Measurements from ENCODE around the gene CARD8.
"Not testable (repeated sequence)": the region's sequence is repeated elsewhere in the genome, so short reads cannot be mapped to it uniquely, and the experiment has no call there.

CARD8 gene

DNA sequence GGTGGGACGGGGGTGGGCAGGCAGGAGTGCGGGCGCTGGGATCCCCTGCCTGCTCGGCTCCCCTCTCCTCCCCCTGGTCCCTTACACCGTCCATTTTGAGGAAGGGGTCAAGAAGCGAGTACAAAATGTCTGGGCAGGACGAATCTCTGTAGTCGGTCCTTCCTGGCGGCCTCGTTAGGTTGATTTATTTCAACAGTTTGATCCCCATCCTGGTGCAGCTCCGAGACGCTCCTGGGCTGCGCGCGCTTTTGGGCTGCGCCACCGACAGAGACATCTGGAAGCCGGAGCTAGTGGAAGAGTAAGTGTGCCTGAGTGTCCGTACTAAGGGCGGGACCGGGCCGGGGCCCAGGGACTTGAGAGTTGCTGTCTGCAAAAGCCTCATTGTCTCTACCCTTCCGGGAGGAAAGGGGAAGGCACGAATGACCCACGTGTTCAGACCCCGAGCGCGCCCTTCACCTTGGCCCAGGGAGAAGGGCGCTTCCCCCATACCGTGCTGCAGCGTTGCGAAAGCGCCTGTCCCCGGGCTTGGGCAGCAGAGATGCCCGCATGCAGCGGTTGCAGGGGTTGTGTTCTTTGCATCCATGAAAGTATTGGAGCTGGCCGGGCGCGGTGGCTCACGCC lies 15.9 kb upstream of the CARD8 start:
- intact Hi-C loops (cut with DNase I), result no loop called here
- peak in 7 of 10 donors; percentile 20 to 89 (median 41) for DNase-seq

DNA sequence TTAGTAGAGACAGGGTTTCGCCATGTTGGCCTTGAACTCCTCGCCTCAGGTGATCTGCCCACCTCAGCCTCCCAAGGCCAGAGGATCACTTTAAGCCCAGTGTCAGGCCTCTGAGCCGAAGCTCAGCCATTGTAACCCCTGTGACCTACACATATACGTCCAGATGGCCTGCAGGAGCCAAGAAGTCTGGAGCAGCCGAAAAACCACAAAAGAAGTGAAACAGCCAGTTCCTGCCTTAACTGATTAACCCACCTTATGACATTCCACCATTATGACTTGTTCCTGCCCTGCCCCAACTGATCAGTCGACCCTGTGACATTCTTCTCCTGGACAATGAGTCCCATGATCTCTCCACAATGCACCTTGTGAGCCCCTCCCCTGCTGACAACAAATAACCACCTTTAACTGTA lies 13.9 kb upstream of the CARD8 start:
- intact Hi-C loops (cut with DNase I), result loop anchor here (10.0 kb wide), 1 partner anchor 315 kb away; no protein-coding TSS in a partner anchor
- DNase-seq, result not testable (repeated sequence)

DNA sequence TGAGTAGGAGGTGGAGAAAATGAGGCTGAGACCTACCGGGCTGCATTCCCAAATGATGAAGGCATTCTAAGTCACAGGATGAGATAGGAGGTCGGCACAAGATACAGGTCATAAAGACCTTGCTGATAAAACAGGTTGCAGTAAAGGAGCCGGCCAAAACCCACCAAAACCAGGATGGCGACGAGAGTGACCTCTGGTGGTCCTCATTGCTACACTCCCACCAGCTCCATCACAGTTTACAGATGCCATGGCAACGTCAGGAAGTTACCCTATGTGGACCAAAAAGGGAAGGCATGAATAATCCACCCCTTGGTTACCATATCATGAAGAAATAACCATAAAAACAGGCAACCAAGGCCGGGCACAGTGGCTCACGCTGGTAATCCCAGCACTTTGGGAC lies 9.6 kb upstream of the CARD8 start:
- intact Hi-C loops (cut with DNase I), result loop anchor here (10.0 kb wide), 1 partner anchor 319 kb away; no protein-coding TSS in a partner anchor
- not testable (repeated sequence) for DNase-seq

DNA sequence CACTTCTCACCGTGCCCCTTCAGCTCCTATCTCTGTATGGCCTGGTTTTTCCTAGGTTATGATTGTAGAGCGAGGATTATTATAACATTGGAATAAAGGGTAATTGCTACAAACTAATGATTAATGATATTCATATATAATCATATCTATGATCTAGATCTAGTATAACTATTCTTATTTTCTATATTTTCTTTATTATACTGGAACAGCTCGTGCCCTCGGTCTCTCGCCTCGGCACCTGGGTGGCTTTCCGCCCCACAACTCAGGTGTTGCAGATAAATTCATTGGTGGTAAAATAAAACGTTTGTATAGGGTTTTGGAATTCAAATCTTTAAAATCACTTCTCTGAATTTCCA lies 4.6 kb upstream of the CARD8 start:
- intact Hi-C loops (cut with DNase I), result loop anchor here (10.0 kb wide), 1 partner anchor 324 kb away; no protein-coding TSS in a partner anchor
- not testable (repeated sequence) for DNase-seq

DNA sequence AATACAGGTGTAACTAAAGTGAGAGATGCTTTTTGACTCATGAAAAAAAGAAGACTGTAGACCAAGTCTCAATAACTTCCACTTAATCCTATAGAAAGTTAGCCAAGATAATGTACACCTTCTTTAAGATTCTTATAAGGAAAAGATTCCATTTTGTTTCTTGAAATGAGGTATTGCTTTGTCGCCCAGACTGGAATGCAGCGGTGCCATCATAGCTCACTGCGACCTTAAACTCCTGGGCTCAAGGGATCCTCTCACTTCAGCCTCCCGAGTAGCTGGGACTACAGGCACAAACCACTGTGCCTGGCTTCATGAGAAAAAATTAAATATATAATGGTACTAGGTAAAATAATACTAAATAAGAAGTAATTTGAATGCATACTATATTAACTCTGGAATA lies 3.3 kb upstream of the CARD8 start:
- intact Hi-C loops (cut with DNase I), result loop anchor here (10.0 kb wide), 2 partner anchors 54 to 84 kb away; partner anchors contain the start of genes LIG1 and ZSWIM9
- not testable (repeated sequence) for DNase-seq

DNA sequence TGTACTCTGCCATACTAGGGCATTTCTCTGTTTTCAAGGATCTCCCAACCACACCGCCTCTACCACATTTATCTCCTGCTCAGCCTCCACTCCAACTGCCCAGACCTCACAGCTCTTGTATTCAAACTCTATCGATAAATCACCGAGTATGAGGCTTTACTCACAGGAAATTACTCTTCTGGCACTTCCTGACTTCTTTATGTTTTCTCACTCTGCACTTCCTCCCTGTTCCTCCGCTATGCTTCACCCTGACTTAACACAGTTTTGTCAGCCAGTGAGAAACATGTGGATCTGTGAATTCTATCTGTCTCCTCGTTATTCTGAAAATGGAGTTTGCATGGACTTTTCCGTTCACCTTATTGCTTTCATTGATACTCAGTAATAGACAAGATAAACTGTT lies 2.6 kb upstream of the CARD8 start:
- no peak for DNase-seq
- intact Hi-C loops (cut with DNase I), result loop anchor here (10.0 kb wide), 2 partner anchors 54 to 84 kb away; partner anchors contain the start of genes LIG1 and ZSWIM9

DNA sequence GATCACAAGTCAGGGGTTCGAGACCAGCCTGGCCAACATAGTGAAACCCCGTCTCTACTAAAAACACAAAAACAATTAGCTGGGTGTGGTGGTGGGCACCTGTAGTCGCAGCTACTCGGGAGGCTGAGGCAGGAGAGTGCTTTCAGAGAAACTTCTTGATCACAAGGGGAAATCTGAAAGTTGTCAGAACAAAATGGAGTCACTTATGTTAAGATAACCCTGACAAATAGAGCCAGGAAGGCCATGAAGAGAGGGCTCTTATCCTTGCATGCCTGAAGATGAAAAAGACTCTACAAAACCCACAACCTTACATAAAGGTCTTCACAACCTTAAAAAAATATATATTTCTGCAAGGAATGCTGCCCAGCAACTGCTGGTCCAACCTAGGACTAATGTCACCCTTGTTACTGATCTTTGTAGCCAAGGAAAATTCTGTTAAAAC lies 1.2 kb downstream of the CARD8 start:
- DNase-seq, result no peak

DNA sequence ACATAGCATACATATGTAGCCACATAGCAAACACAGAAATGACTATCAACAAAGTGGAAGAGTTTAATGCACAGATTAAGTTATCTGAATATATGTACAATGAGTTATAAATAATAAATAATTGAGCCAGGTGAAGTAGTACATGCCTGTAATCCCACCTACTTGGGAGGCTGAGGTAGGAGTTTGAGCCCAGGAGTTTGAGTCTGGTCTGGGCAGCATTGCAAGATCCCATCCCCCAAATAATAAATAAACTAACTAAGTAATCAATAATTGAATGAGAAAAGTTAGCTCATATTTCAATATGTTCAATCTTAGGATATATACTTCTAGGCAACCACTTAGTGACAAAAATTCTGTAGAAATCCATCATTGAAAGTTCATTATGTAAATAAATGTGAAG lies 1.7 kb downstream of the CARD8 start:
- intact Hi-C loops (cut with DNase I), result loop anchor here (10.0 kb wide), 2 partner anchors 49 to 79 kb away; partner anchors contain the start of genes LIG1 and ZSWIM9
- no peak for DNase-seq

More for the DNA sequence above, 1.2 kb downstream of the CARD8 start:
- intact Hi-C loops (cut with DNase I), result loop anchor here (10.0 kb wide), 2 partner anchors 50 to 80 kb away; partner anchors contain the start of genes LIG1 and ZSWIM9

DNA sequence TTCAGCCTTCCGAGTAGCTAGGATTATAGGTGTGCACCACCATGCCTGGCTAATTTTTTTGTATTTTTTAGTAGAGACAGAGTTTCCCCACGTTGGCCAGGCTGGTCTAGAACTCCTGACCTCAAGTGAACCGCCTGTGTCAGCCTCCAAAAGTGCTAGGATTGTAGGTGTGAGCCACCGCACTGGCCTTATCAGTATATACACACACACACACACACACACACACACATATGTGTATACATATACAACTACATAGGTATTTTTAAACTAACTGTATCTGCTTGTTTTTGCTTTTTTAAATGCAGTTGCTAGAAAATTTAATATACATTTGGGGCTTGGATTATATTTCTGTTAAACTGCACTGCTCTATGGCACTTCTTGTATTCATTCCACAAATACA lies 3.1 kb downstream of the CARD8 start:
- intact Hi-C loops (cut with DNase I), result loop anchor here (10.0 kb wide), 2 partner anchors 48 to 78 kb away; partner anchors contain the start of genes LIG1 and ZSWIM9
- no peak for DNase-seq

DNA sequence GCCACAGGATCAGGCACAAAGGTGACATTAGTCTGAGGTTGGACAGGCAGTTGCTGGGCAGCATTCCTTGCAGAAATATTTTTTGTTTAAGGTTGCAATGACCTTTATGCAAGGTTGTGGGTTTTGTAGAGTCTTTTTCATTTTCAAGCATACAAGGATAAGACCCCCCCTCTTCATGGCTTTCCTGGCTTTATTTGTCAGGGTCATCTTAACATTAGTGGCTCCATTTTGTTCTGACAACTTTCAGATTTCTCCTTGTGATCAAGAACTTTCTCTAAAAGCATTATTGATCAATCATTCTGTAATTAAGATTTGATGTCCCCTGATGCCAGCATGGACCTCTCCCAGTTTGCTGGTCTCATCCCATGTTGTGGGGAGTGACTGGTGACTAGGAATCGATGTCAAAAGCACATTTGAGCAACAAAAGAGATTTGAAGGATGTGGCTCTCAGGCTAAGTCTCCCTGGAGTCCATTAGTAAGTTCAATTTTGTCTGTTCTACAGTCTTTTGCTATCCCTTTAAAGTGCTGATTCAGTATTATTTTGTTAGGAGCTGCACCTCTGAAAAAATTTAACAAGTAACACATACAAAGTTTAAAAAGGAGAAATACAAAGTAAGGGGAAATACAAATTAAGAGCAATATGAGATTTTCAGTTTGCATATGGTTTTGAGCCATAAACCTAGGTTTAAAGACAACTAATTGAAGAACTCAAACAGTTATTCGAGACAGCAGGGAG lies 5.3 kb downstream of the CARD8 start:
- intact Hi-C loops (cut with DNase I), result loop anchor here (10.0 kb wide), 2 partner anchors 46 to 76 kb away; partner anchors contain the start of genes LIG1 and ZSWIM9
- no peak for DNase-seq

DNA sequence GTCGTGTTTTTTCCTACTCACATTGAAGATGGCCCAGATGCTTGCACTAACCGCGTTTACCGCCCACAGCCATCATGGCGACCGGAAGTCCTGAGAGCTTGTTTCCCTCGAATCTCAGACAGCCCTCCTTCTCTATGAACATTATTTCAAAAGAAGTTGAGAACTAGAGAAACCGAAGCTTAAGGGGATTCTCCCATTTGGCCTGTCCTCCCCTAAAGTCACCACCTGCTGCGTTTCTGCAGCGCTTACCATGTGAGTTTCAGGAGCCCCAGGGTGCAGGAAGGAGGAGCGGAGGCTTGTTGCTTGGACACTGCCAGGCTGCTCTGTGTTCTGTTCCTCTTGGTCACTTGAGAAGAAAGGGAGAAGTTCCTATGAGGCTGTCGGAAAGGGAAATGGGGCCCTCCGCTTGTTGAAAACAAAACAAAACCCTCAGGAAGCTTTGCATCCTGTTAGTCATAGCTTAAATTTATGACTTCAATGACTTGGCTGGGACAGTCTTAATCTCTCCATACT lies 6.2 kb downstream of the CARD8 start:
- DNase-seq, result no peak
- intact Hi-C loops (cut with DNase I), result loop anchor here (10.0 kb wide), 2 partner anchors 45 to 75 kb away; partner anchors contain the start of genes LIG1 and ZSWIM9

DNA sequence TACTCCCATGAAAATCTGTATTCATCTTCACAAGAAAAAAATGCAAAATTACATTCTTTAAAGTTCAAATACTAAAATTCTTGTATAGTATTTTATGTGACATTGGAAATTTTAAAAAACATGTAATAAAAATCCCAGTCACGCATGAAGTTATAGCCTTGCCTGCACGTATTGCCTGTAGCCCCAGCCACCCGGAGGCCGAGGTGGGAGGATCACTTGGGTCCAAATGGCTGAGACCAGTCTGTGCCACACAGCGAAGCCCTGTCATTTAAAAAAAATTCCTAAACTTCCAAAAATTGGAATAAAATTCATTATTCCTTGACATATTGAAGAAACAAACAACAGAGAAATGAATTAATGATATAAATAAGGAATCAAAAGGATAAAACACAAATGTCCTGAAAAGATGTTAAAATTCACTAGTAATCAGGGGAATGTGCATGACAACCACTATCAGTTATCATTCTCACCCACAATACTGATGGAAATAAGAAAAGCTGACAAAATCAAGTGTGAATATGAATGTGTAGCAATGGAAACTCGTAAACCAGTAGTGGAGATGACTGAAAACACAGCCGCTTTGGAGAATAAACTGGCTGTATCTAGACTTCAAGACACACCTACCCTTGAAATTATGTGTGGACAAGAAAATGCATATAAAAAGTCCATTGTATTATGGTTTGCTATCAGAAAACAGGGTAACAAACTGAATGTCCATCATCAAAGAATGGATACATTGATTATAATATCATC lies 7.5 kb downstream of the CARD8 start:
- DNase-seq, result no peak
- intact Hi-C loops (cut with DNase I), result no loop called here

DNA sequence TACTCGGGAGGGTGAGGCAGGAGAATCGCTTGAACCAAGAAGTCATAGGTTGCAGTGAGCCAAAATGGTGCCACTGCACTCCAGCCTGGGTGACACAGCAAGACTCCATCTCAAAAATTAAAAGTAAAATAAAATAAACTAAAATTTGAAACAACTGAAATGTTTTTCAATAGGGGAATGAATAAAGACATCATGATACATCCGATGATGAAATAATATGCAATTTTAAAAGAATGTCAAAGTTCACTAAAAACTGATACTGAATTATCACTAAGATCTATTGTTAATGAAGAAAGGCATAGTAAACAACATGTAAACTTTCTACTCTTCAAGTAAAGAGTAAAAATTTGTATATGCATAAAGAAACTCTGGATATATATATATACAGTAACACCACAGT lies 8.5 kb downstream of the CARD8 start:
- intact Hi-C loops (cut with DNase I), result no loop called here
- DNase-seq, result no peak

DNA sequence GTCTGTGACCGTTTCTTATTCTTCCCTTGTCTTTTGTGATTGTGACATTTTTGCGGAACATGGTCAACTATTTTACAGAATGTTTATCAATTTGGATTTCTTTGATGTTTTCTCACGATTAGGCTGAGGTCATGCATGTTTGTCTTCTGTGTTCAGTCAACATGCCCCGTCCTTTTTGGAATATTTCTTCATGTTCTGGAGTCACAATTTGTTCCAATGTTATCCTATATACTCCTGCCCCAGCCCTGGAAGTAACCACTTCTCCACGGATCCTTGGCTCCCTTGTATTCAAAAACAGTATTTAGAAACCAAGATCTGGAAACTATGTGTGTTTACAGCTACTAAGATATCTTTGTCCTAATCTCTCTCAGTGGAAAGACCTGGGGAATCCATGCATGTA lies 9.6 kb downstream of the CARD8 start:
- intact Hi-C loops (cut with DNase I), result no loop called here
- DNase-seq, result no peak

DNA sequence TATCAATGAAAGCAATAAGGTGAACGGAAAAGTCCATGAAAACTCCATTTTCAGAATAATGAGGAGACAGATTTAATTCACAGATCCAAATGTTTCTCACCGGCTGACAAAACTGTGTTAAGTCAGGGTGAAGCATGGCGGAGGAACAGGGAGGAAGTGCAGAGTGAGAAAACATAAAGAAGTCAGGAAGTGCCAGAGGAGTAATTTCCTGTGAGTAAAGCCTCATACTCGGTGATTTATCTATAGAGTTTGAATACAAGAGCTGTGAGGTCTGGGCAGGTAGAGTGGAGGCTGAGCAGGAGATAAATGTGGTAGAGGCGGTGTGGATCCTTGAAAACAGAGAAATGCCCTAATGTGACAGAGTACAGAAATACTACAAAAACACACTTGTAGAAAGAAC lies 11.4 kb downstream of the CARD8 start:
- intact Hi-C loops (cut with DNase I), result no loop called here

DNA sequence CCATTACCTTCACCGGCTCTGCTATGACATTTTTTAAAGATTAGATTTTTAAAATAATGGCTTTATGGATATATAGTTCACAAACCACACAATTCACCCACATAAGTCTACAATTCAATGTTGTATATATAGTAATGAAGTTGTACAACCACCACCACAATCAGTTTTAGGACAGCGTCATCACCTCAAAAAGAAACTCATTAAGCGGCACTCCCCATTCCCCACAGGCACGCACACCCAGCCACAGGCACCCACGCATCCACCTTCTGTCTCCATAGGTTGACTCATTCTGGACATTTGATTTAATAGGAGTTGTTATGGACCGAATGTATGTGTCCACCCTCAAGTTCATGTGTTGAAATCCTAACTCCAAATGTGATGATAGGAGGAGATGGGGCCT lies 13.9 kb downstream of the CARD8 start:
- intact Hi-C loops (cut with DNase I), result not testable (repeated sequence)

More for the DNA sequence above, 11.4 kb downstream of the CARD8 start:
- DNase-seq, result no peak

DNA sequence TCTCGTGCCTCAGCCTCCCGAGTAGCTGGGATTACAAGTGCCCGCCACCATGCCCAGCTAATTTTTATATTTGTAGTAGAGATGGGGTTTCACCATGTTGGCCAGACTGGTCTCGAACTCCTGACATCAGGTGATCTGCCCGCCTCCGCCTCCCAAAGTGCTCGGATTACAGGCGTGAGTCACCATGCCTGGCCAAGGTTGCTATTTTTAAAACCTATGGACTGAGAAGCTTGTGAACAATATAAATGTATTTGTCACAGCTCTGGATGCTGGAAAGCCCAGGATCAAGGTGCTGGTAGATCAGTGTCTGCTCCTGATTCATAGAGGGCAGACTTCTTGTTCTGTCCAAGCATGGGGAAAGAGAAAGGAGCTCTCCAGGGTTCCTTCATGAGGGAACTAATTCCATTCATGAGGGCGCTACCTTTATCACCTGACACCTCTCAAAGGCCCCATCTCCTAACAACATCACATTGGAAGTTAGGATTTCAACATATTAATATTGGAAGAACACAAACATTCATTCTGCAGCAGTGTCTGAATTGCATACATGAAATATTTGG lies 16.1 kb downstream of the CARD8 start:
- DNase-seq, result no peak
- intact Hi-C loops (cut with DNase I), result no loop called here

More for the DNA sequence above, 13.9 kb downstream of the CARD8 start:
- not testable (repeated sequence) for DNase-seq

DNA sequence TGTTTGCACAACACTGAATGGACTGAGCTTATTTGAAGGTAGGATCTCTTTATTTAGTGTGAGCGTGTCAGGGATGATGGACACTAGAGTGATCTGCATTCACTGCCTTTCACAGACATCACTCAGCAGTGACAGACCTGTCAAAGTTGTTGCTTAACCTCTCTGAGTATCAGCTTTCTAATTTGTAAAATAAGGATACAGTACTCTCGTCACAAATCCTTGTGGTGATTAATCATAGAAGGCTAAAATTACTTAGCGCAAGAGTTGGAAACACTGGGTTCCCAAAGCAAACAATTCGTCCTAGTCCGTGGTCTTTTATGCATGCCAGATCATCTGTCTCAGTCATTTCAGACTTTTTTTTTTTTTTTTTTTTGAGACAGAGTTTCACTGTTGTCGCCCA lies 16.6 kb downstream of the CARD8 start:
- DNase-seq, result no peak
- intact Hi-C loops (cut with DNase I), result no loop called here

DNA sequence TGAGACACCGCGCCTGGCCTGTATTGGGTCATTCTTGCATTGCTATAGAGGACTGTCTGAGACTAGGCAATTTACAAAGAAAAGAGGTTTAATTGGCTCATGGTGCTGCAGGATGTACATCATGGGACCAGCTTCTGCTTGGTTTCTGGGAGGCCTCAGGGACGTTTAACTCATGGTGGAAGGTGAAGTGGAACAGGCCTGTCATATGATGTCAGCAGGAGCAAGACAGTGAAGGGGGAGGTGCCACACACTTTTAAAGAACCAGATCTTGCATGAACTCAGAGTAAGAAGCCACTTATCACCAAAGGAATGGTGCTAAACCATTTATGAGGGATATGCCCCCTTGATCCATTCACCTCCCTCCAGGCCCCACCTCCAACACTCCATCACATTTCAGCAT lies 18.7 kb downstream of the CARD8 start:
- DNase-seq, result no peak
- intact Hi-C loops (cut with DNase I), result no loop called here

DNA sequence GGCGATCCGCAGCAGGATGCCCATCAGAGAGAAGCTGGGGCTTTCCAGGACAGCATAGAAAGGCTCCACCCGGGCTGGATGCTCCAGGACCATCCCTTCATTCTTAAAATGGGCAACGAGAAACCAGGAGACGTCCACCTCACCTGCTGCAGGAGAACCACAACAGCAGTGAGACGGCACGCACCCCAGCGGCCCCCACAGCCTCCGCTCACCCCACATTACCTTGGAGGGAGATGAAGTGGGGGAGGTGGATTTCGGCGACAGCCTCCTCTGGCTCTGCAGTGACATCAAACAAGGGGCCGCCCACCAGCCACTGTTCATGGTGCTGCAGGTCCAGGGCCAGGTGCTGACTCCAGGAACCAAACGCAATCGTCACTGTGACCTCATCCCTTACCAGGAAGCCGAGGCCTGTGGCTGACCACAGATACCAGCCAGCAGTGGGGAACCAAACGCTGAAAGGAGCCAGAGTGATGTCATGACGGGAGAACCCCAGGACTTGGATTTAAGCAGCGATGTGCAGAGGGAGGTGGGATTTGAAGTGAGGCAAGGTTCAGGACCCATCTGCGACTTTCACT lies 25.1 kb downstream of the CARD8 start:
- intact Hi-C loops (cut with DNase I), result no loop called here
- DNase-seq, result no peak

Measured in posterior cingulate gyrus (tissue), 11 donors.